IMR-90 (cell line): ENCODE measurements around the gene HACD2. TPM values are rescaled to one million over a fixed set of nuclear protein-coding genes. Genes with fewer than 3 reads are reported as not detected.
A peak's percentile ranks its signal among the peaks of the same experiment; 100 is the strongest.

Experiments
- ATAC-seq: fragments of 200-7000 bp; cut with Tn5 transposase; 2 replicates; pipeline ENCODE4 v1.9.1; 2020; ENCODE audit warnings: low read depth, mild to moderate bottlenecking, moderate library complexity
- BruUV-seq: library from RNA; stranded (reverse); fragments of 400-500 nt; replicated peaks from 2 replicates; lab custom pipeline; 2021; lab: Mats Ljungman, UMichigan
- CTCF ChIA-PET: fragments of 300-600 bp; formaldehyde crosslinking; extraction: SDS; loops from one replicate; lab custom pipeline; 2021; ENCODE audit warnings: antibody characterized with exemption; lab: Yijun Ruan, JAX
- POLR2A ChIA-PET: fragments of 300-600 bp; sonication (Branson Sonifier 250); formaldehyde crosslinking; loops from one replicate; lab custom pipeline; 2022; ENCODE audit warnings: antibody characterized with exemption; ENCODE audit not compliant: unreplicated experiment; lab: Charles Lee
- DNase-seq: peaks from one replicate; pipeline ENCODE4 v3.0.0; 2013
- H2AFZ ChIP-seq: replicated peaks from 2 replicates; pipeline ENCODE3; 2013; ENCODE audit warnings: low read length, mild to moderate bottlenecking; ENCODE audit not compliant: poor library complexity
- H2AK5ac ChIP-seq: 2 replicates; pipeline ENCODE4 v1.6.1; 2013; ENCODE audit warnings: low read depth, low read length, inconsistent platforms
- H2AK9ac ChIP-seq: replicated peaks from 2 replicates; pipeline ENCODE3; 2013; ENCODE audit warnings: mild to moderate bottlenecking, low read depth, low read length, moderate library complexity; ENCODE audit not compliant: poor library complexity
- H2BK120ac ChIP-seq: 2 replicates; pipeline ENCODE4 v1.6.1; 2013; ENCODE audit warnings: low read depth, low read length, inconsistent platforms
- H2BK15ac ChIP-seq: 3 replicates; pipeline ENCODE4 v1.6.1; 2013; ENCODE audit warnings: low read depth, low read length, inconsistent platforms
- H2BK20ac ChIP-seq: 2 replicates; pipeline ENCODE4 v1.6.1; 2013; ENCODE audit warnings: low read depth, mild to moderate bottlenecking, inconsistent platforms, low read length, moderate library complexity
- H2BK5ac ChIP-seq: 2 replicates; pipeline ENCODE4 v1.6.1; 2013; ENCODE audit warnings: mild to moderate bottlenecking, low read depth, low read length, inconsistent platforms; ENCODE audit not compliant: poor library complexity, severe bottlenecking
- H3K14ac ChIP-seq: replicated peaks from 2 replicates; pipeline ENCODE4 v1.6.1; 2013; ENCODE audit warnings: low read depth, low read length, inconsistent platforms
- H3K18ac ChIP-seq: 2 replicates; pipeline ENCODE4 v1.6.1; 2013; ENCODE audit warnings: low read depth, low read length, control low read depth
- H3K23ac ChIP-seq: 2 replicates; pipeline ENCODE4 v1.6.1; 2013; ENCODE audit warnings: low read depth, low read length, inconsistent platforms
- H3K27ac ChIP-seq: 2 replicates; pipeline ENCODE4 v1.5.1; 2013; ENCODE audit warnings: mild to moderate bottlenecking, control low read depth, low read length; ENCODE audit not compliant: insufficient read depth
- H3K27me3 ChIP-seq: 2 replicates; pipeline ENCODE4 v1.6.1; 2013; ENCODE audit warnings: low read length; ENCODE audit not compliant: control insufficient read depth, insufficient read depth
- H3K36me3 ChIP-seq: 2 replicates; pipeline ENCODE4 v1.6.1; 2013; ENCODE audit warnings: low read length, mixed read lengths; ENCODE audit not compliant: control insufficient read depth, insufficient read depth
- H3K4ac ChIP-seq: 2 replicates; pipeline ENCODE4 v1.6.1; 2013; ENCODE audit warnings: low read depth, low read length, inconsistent platforms
- H3K4me1 ChIP-seq: 2 replicates; pipeline ENCODE4 v1.6.1; 2013; ENCODE audit warnings: low read length, mixed read lengths; ENCODE audit not compliant: control insufficient read depth, insufficient read depth
- H3K4me2 ChIP-seq: 2 replicates; pipeline ENCODE4 v1.6.1; 2013; ENCODE audit warnings: low read depth, mild to moderate bottlenecking, control low read depth, low read length, moderate library complexity
- H3K4me3 ChIP-seq: 2 replicates; pipeline ENCODE4 v1.5.1; 2013; ENCODE audit warnings: low read depth, mild to moderate bottlenecking, control low read depth, low read length, moderate library complexity; ENCODE audit not compliant: insufficient read depth
- H3K56ac ChIP-seq: 2 replicates; pipeline ENCODE4 v1.6.1; 2013; ENCODE audit warnings: low read length, inconsistent platforms; ENCODE audit not compliant: insufficient read depth; ENCODE audit errors: extremely low read depth
- H3K79me1 ChIP-seq, 2 experiments: 2 replicates each; pipeline ENCODE4 v1.6.1; 2013; ENCODE audit warnings: low read length in 2 of 2, inconsistent platforms in 1 of 2, low read depth in 1 of 2
- H3K9ac ChIP-seq: 2 replicates; pipeline ENCODE4 v1.6.1; 2013; ENCODE audit warnings: low read depth, low read length, control low read depth
- H3K9me1 ChIP-seq: 2 replicates; pipeline ENCODE4 v1.6.1; 2013; ENCODE audit warnings: low read length, inconsistent platforms; ENCODE audit not compliant: insufficient read depth
- H3K9me3 ChIP-seq: 2 replicates; pipeline ENCODE4 v1.6.1; 2013; ENCODE audit warnings: low read length; ENCODE audit not compliant: control insufficient read depth, insufficient read depth
- H4K20me1 ChIP-seq: 2 replicates; pipeline ENCODE4 v1.6.1; 2013; ENCODE audit warnings: low read length, inconsistent platforms; ENCODE audit not compliant: insufficient read depth
- H4K5ac ChIP-seq: 2 replicates; pipeline ENCODE4 v1.6.1; 2013; ENCODE audit warnings: mild to moderate bottlenecking, low read depth, low read length, control low read depth
- H4K8ac ChIP-seq, 2 experiments: 2 replicates each; pipeline ENCODE4 v1.6.1; 2013; ENCODE audit warnings: low read depth in 2 of 2, low read length in 2 of 2, control low read depth in 1 of 2, inconsistent platforms in 1 of 2
- H4K91ac ChIP-seq: 2 replicates; pipeline ENCODE4 v1.6.1; 2013; ENCODE audit warnings: low read depth, low read length, inconsistent platforms; ENCODE audit not compliant: insufficient read depth
- BHLHE40 ChIP-seq: fragments of 150-350 bp; IDR thresholded peaks from 2 replicates; pipeline ENCODE4 v1.6.1; 2016; ENCODE audit warnings: mild to moderate bottlenecking, low read depth, low read length
- CHD1 ChIP-seq: IDR thresholded peaks from 2 replicates; pipeline ENCODE4 v1.6.1; 2012; ENCODE audit warnings: low read depth, low read length, improper control_type of control experiment
- MAZ ChIP-seq: IDR thresholded peaks from 2 replicates; pipeline ENCODE4 v1.6.1; 2012; ENCODE audit warnings: low read depth, mild to moderate bottlenecking, low read length, improper control_type of control experiment, moderate library complexity, borderline replicate concordance
- MXI1 ChIP-seq: IDR thresholded peaks from 2 replicates; pipeline ENCODE4 v1.6.1; 2012; ENCODE audit warnings: low read depth, mild to moderate bottlenecking, low read length, moderate library complexity, borderline replicate concordance
- RAD21 ChIP-seq: IDR thresholded peaks from 2 replicates; pipeline ENCODE4 v1.6.1; 2012; ENCODE audit warnings: low read length, improper control_type of control experiment
- whole genome bisulfite sequencing, 2 experiments: methylation state at CpG; one replicate each; pipeline versions ENCODE4 v1.1.5 to v1.1.7; 2013; ENCODE audit warnings: missing lambda C conversion rate in 2 of 2; ENCODE audit not compliant: insufficient read length in 1 of 2; ENCODE audit errors: extremely low coverage in 2 of 2; 5-methylcytosine and 5-hydroxymethylcytosine counted together
- dilution Hi-C: fragments of 300-500 bp; cut with HindIII; formaldehyde crosslinking; loops from one replicate; pipeline ENCODE4 v1.14.3; 2018; ENCODE audit warnings: low sequenced_read_pairs; ENCODE audit not compliant: unreplicated experiment
- in situ Hi-C: fragments of 300-500 bp; cut with MboI; formaldehyde crosslinking; loops from 3 replicates; pipeline ENCODE4 v1.14.3; 2019; ENCODE audit warnings: low sequenced_read_pairs, inconsistent platforms, mixed read lengths
- intact Hi-C: fragments of 100-400 bp; cut with micrococcal nuclease; formaldehyde crosslinking; loops from 2 replicates; pipeline ENCODE4 v1.10.0; 2022
- polyA plus RNA-seq, 3 experiments: library from polyadenylated mRNA; depleted of rRNA; stranded (reverse); fragments of >200 nt; gene quantifications; 2 replicates each; pipeline ENCODE4 v1.2.3, GENCODE V29; 2012; ENCODE audit warnings: low replicate concordance in 1 of 3
- total RNA-seq: library from RNA; depleted of rRNA; stranded (reverse); fragments of >200 nt; gene quantifications from 2 replicates; pipeline ENCODE4 v1.2.3, GENCODE V29; 2012

HACD2 gene
- total and polyA plus RNA-seq, 2 of the 4 experiments (the other 2 are of a cell fraction), result 21.5 to 22.6 TPM

DNA sequence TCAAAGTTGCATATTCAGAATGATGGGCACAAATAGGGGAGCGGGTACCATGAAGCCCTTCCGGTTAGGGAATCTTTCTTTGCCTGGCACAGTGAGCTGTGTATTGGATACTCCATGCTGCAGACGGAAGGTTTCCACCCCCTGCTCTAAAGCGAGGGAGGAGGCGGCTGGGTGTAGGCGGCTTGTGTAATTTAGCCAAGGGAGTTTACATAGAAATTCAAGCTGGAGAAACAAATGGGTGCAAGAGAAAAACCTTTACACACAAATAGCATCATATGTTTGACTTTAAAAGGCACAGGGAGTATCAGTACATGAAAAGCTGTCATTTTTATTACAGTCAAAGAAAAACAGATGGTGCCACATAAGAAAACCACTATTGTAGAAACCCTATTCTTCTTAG lies 76.7 kb downstream of the HACD2 start:
- Histone ChIP-seq H3K23ac (no peak overlapping the region), H2AK9ac (no peak overlapping the region), H3K9me3 (no peaks in the 10 kb centered on the region), H3K4me3 (no peak overlapping the region), H3K27ac (no peak overlapping the region), H3K9ac (no peak overlapping the region), H2BK15ac (no peak overlapping the region), H2AFZ (no peak overlapping the region), H3K14ac (no peak overlapping the region), H2BK120ac (no peak overlapping the region), H3K4ac (no peak overlapping the region), H3K27me3 (no peaks in the 10 kb centered on the region), H4K20me1 (no peaks in the 10 kb centered on the region), H4K91ac (no peak overlapping the region), H3K4me2 (no peak overlapping the region), H2BK5ac (no peak overlapping the region), H3K79me1 (no peaks in the 10 kb centered on the region; a peak in 2 of 4 replicates), H3K36me3 (peaks cover 2% of the 10 kb centered on the region; the same call in 1 of the 2 replicates), H4K8ac (no peak overlapping the region), H3K18ac (no peak overlapping the region), H3K56ac (no peak overlapping the region), H2AK5ac (no peak overlapping the region), H3K4me1 (peaks cover 6% of the 10 kb centered on the region; the same call in 1 of the 2 replicates), H2BK20ac (no peak overlapping the region), H4K5ac (no peak overlapping the region), H3K9me1 (peaks cover 3% of the 10 kb centered on the region)
- ChIA-PET POLR2A (no interaction called here), CTCF (no interaction called here)
- BruUV-seq, result no TSS peak
- in situ Hi-C loops, result no loop called here
- intact Hi-C loops, result no loop called here
- 100% methylated on average over 2 of the region's 6 CpGs; no CpG with 5 or more reads in 1 of the 2 experiments for WGBS, 2 experiments
- dilution Hi-C loops, result no loop called here
- TF ChIP-seq MXI1 (no peak), CHD1 (no peak), MAZ (no peak), RAD21 (no peak), BHLHE40 (no peak)
- peak; percentile 14; the same call in 1 of the 2 replicates for ATAC-seq
- no peak for DNase-seq
